HAP-1 (cell line): ENCODE results near the gene PLCG2.

Experiments used
- DNase-seq, 2 experiments: peaks; one replicate each; pipeline ENCODE4 v3.0.0-alpha.2; 2016 to 2020; ENCODE audit warnings: low spot score in 2 of 2
- H3K27me3 ChIP-seq: fragments of 250-450 bp; sonication (Bioruptor Pico); 2 replicates; pipeline ENCODE4 v1.5.1; 2020; ENCODE audit warnings: low read depth, mild to moderate bottlenecking, moderate library complexity
- H3K36me3 ChIP-seq: fragments of 250-450 bp; sonication (Bioruptor Pico); replicated peaks from 2 replicates; pipeline ENCODE4 v1.5.1; 2020; ENCODE audit warnings: mild to moderate bottlenecking
- H3K4me1 ChIP-seq: fragments of 250-450 bp; sonication (Bioruptor Pico); 2 replicates; pipeline ENCODE4 v1.5.1; 2020; ENCODE audit warnings: mild to moderate bottlenecking
- H3K4me3 ChIP-seq: fragments of 250-450 bp; sonication (Bioruptor Pico); 2 replicates; pipeline ENCODE4 v1.5.1; 2020; ENCODE audit warnings: mild to moderate bottlenecking, moderate library complexity
- H3K9me3 ChIP-seq: fragments of 250-450 bp; sonication (Bioruptor Pico); 2 replicates; pipeline ENCODE4 v1.5.1; 2020; ENCODE audit warnings: mild to moderate bottlenecking, moderate library complexity
- in situ Hi-C: fragments of 300-500 bp; cut with MboI; formaldehyde crosslinking; loops from 3 replicates; pipeline ENCODE4 v1.14.3; 2020; ENCODE audit warnings: low sequenced_read_pairs, inconsistent platforms, mixed read lengths

The PLCG2 gene

DNA sequence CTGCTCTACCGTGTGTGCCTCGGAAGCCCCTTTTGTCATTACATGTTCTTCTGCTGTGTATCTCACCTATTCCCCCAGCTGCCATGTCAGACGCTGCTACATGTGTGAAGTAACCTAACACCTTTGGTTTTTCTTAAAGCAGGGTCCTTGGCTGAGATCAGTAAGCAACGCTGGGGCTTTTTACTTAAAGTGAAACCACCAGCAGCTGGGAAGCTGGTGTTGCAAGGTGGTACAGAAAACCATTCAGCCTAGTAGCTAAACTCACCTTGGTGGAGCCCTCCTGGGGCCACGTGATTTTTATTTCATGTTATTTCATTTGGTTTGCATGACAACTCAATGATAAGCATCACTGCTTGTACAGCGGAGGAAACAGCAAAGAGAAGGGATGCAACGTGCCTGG is 62.6 kb downstream of the PLCG2 start:
- H3K36me3 ChIP-seq: no peaks in the 10 kb centered on the region
- no peak for DNase-seq
- no peak overlapping the region for H3K4me3 ChIP-seq
- no peaks in the 10 kb centered on the region for H3K9me3 ChIP-seq
- in situ Hi-C loops: no loop called here
- H3K27me3 ChIP-seq: no peaks in the 10 kb centered on the region
- H3K4me1 ChIP-seq: no peaks in the 10 kb centered on the region

DNA sequence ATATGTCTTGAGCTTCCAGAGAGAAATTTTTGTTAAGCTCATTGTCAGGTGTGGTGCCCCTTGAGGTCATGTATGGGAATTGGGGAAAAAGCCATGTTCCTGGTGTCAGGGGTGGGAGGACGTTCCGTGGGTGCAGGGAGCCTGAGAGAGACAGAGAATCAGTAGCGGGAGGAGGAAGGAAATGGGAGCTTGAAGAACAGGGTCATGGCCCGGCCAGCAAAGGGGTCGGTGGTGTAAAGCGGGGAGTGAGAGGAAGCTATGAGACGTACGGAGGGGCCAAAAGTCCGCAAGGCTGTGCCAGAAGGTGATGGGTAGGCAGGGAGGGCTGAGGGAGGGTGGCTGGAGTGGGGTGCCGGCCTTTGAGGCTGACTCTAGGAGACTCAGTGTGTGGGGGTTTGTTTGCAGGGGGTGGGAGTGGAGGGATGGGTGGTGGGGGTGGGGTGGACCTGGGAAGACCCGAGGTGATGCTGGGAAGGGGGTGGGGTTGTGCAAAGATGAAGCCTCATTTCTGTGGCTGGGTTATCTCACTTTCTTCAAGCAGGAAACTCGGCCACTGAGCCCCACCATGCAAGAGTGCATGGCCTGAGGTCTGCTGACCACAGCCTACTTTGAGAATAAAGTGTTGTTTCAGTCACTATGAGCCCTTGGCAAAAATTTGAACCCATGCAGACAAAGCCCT is 63.6 kb downstream of the PLCG2 start:
- H3K4me1 ChIP-seq: no peaks in the 10 kb centered on the region
- no peaks in the 10 kb centered on the region for H3K36me3 ChIP-seq
- DNase-seq: no peak
- in situ Hi-C loops: no loop called here
- no peaks in the 10 kb centered on the region for H3K9me3 ChIP-seq
- H3K27me3 ChIP-seq: no peaks in the 10 kb centered on the region
- H3K4me3 ChIP-seq: no peak overlapping the region

DNA sequence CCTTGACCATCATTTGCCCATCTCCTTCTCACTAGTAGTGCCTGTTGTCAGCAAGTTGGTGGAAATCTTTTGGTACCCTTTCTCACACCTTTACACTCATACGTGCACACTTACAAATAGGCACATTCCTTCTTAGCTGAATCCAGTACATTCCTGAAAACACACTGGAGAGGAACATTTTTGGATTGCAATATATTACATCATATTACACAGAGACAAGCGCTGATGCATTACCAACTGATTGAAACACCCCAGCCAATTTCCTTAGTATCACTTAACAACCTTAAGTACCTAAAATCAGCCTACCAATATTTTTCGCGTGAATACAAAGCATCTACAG is 64.1 kb downstream of the PLCG2 start:
- no peak for DNase-seq
- no peak overlapping the region for H3K4me3 ChIP-seq
- H3K4me1 ChIP-seq: no peaks in the 10 kb centered on the region
- no peaks in the 10 kb centered on the region for H3K9me3 ChIP-seq
- H3K36me3 ChIP-seq: no peaks in the 10 kb centered on the region
- in situ Hi-C loops: no loop called here
- H3K27me3 ChIP-seq: no peaks in the 10 kb centered on the region

DNA sequence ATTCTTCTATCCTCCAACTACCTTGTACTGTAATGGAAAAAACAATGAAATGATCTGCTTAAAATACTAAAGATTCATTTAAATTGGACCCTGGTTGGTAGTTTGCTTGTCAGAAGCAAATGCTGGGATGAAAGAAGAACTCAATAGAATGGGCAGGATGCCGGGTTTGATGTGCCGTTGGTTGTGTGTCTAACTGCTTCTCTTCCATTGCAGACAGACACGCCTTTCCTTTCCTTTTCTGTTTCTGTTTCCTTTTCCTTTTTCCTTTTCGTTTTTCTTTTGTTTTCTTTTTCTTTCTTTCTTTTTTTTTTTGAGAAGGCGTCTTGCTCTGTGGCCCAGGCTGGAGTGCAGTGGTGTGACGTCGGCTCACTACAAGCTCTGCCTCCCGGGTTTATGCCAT is 64.6 kb downstream of the PLCG2 start:
- H3K9me3 ChIP-seq: no peaks in the 10 kb centered on the region
- H3K4me1 ChIP-seq: no peaks in the 10 kb centered on the region
- no peaks in the 10 kb centered on the region for H3K36me3 ChIP-seq
- no peaks in the 10 kb centered on the region for H3K27me3 ChIP-seq
- in situ Hi-C loops: no loop called here
- DNase-seq: no peak
- H3K4me3 ChIP-seq: no peak overlapping the region

DNA sequence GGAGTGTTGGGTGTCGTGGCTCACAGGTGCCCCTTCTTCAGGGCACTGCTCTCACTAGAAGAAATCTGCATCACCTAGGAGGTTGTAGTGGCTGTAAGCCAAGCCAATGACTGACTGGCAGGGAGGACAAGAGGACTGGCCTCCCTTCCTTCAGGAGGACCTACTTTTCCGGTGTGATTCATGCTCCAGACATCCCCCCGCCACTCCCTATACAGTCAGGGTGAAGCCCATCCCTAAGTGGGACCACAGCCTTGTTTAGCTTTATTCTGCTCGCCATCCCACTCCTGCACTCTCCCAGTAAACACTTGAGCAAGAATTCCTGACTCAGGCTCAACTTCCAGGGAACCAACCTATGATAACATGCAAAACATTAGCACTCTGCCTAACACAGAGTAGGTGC is 67.0 kb downstream of the PLCG2 start:
- Histone ChIP-seq H3K4me1 (no peaks in the 10 kb centered on the region), H3K4me3 (no peak overlapping the region), H3K27me3 (no peaks in the 10 kb centered on the region), H3K9me3 (no peaks in the 10 kb centered on the region), H3K36me3 (no peaks in the 10 kb centered on the region)
- no peak for DNase-seq
- in situ Hi-C loops: no loop called here

DNA sequence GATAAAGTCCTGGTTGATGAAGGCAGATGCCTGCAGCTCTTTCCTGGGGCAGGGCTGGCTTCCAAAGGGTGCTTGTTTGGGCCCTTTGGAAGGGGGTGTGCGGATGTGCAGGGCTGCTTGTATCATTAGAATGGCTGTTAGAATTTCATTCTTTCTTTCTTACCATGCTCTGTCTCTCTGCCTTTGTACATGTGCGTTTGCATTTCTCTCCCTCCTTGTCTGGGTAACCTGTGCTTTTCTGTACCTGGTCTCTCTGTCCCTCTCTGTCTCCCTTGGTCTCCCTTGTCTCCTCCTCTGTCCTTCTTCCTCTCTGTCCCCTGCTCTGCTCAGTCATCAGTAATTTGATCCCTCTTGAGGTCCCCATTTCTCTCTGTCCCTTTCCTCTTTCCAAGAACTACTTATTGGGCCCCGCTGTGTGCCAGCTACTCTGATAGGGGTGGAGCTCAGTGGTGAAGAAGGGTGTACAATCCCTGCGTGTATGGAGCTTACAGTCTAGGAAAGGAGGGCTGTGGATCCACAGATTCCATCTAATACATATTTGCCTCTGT is 69.3 kb downstream of the PLCG2 start:
- Histone ChIP-seq H3K4me3 (no peak overlapping the region), H3K36me3 (no peaks in the 10 kb centered on the region), H3K27me3 (no peaks in the 10 kb centered on the region), H3K9me3 (no peaks in the 10 kb centered on the region), H3K4me1 (no peaks in the 10 kb centered on the region)
- in situ Hi-C loops: no loop called here
- DNase-seq: no peak

DNA sequence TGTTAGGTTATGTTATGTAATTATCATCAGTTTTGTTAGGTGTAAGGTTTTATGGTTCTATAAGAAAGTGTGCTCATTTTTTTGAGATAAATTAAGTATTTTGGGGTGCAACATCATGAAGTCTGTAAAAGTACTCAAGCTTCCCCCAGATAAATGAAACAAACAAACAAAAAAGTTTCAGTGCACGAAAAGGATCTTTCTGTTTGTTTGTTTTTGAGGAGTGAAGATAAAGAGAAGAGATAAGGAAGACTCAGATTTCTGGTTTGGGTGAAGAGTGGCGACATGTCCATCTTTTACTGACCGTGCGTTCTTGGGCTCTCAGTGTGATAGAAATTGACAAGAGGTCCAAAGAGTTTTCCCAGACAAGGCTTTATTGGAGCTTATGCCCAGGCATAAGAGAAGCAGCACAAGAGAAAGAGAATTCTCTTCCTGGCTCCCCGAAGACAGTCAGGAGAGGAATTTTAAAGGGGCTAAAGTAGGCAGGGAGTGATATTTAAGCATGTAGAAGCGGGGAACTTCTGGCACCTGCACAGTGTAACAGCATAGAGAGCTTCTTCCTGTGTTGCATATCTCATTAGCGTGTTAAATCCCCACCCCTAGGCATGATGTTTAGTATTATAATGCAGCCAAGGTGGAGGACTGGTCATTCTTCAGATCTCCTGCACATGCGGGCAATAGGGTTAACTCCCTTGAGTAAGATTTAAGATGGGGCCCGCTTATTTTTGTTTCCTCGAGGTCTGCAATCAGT is 71.3 kb downstream of the PLCG2 start:
- Histone ChIP-seq H3K27me3 (no peaks in the 10 kb centered on the region), H3K9me3 (no peaks in the 10 kb centered on the region), H3K36me3 (no peaks in the 10 kb centered on the region), H3K4me3 (no peak overlapping the region), H3K4me1 (no peaks in the 10 kb centered on the region)
- in situ Hi-C loops: no loop called here
- DNase-seq: no peak

DNA sequence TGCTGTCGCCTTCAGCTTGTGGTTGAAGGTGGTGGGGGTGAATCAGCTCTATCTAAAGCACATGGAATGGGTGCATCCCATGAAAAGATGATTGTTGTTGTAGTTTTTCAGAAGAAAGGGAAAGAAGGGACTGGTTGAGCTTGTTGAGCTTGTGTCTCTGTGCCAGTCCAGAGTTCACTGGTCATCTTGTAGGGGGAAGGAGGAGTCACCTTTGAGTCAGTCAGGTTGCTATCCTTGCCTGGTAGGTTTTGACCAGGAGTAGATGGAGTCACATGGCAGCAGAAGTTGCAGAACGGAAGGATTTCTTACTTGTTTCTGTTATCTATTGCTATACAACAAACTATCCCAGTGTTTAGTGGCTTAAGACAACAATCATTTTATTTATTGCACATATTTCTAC is 73.3 kb downstream of the PLCG2 start:
- Histone ChIP-seq H3K36me3 (no peaks in the 10 kb centered on the region), H3K27me3 (no peaks in the 10 kb centered on the region)
- in situ Hi-C loops: no loop called here

DNA sequence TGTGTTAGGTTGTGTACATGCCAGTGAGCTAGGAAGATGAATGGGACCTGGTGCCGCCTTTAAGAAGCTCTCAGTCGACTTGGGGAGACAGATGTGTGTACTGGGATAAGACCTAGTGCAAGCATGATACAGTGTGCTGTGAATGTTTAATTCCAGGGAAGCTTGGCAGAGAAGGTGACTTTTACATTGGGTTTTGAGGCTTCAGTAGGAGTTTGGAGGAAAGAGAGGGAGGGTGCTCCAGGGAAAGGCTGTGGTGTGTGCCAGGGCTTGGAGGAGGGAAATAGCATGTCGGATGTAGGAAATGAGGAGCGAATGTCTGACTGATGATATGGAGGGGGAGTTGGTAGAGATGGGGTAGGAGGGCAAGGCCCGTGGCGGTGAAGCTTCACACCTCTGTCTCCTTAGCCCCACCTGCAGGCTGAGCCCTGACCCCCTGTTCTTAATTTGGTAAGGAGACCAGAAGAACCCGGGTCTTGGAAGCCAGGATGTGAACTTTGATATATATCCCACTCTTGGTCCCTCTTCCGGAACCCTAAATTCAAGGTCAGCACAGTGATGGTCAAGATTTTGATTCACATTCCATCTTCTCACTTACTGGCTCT is 76.6 kb downstream of the PLCG2 start:
- Histone ChIP-seq H3K36me3 (no peaks in the 10 kb centered on the region), H3K4me1 (no peaks in the 10 kb centered on the region), H3K27me3 (no peaks in the 10 kb centered on the region), H3K4me3 (no peak overlapping the region), H3K9me3 (no peaks in the 10 kb centered on the region)
- in situ Hi-C loops: no loop called here
- DNase-seq: no peak

More for the DNA sequence above, 73.3 kb downstream of the PLCG2 start:
- DNase-seq: no peak
- Histone ChIP-seq H3K4me3 (no peak overlapping the region), H3K9me3 (no peaks in the 10 kb centered on the region), H3K4me1 (no peaks in the 10 kb centered on the region)

DNA sequence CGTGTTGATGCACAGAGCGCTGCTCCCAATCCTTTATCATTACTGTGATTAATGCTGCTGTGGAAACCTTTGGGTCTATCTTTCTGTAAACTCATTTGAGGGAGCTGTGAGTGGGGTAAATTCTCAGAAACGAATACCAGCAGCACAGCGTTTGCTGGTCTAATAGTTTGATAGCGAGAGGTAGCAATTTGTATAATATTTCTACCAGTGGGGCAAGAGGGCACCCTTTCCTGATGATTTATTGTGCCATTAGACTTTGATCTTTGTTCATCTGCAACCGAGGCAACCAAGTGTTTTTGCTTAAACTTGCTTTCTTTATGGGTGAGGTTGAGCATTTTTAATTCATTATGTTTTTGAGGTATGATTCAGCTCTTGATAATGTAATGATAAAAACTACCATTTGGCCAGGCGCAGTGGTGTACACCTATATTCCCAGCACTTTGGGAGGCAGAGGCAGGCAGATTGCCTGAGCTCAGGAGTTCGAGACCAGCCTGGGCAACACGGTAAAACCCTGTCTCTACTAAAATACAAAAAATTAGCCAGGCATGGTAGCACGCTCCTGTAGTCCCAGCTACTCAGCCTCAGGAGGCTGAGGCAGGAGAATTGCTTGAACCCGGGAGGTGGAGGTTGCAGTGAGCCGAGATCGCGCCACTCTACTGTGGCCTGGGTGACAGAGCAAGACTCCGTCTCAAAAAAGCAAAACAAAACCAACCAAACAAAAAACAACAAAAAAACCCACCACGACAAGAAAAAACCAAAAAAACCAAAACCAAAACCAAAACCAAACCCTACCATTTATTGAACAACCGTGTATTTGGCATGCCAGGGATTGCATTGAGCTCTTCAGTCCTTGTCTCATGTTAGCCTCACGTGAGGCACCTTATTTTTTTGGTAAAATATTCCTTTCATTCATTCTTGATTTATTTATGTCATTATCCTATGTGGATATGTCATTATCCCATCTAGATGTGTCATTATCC is 81.5 kb downstream of the PLCG2 start:
- no peaks in the 10 kb centered on the region for H3K36me3 ChIP-seq
- H3K27me3 ChIP-seq: no peaks in the 10 kb centered on the region
- no peak for DNase-seq
- in situ Hi-C loops: no loop called here
- H3K4me1 ChIP-seq: no peaks in the 10 kb centered on the region
- H3K4me3 ChIP-seq: no peak overlapping the region
- no peaks in the 10 kb centered on the region for H3K9me3 ChIP-seq

DNA sequence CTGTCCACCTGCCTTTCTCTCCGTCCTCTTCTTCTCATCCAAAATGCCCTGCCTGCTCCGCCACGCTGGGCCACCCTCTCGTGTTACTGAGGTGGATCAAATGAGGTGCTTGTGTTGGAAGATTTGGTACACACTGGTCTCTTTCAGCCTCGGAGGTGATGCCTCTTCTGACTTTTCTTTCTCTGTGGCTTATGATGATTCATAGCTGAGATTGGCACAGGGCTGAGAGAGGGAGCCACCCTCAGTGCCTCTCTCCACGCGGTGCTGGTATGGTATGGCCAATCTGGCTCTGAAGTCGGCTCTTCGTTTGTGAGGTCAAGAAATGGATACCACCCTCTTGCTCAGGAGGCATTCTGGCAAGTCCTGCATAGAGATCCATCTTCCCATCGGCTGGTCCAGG is 82.4 kb downstream of the PLCG2 start:
- no peaks in the 10 kb centered on the region for H3K27me3 ChIP-seq
- H3K4me1 ChIP-seq: no peaks in the 10 kb centered on the region
- H3K4me3 ChIP-seq: no peak overlapping the region
- no peak for DNase-seq
- no peaks in the 10 kb centered on the region for H3K9me3 ChIP-seq
- H3K36me3 ChIP-seq: no peaks in the 10 kb centered on the region
- in situ Hi-C loops: no loop called here

DNA sequence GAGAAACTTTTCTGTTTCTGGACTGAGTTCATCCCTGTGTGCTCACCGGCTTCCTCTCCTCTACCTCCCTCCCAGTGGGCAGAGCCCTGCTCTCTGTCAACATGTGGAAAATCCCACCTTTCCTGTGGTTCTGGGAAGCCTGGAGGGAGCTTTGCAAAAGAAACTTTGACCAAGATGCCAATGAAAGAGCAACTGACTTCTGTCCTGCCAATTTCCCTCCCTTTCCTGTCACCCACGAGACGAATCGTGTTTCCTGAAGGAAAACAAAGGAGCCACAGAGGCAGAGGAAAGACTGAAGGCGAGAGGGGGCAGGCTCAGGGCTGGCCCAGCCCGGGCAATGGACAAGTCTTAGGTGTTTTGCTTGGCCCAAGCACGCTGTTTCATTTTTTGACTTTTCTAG is 82.8 kb downstream of the PLCG2 start:
- Histone ChIP-seq H3K4me1 (no peaks in the 10 kb centered on the region), H3K36me3 (no peaks in the 10 kb centered on the region), H3K27me3 (no peaks in the 10 kb centered on the region), H3K4me3 (no peak overlapping the region), H3K9me3 (no peaks in the 10 kb centered on the region)
- no peak for DNase-seq
- in situ Hi-C loops: no loop called here

DNA sequence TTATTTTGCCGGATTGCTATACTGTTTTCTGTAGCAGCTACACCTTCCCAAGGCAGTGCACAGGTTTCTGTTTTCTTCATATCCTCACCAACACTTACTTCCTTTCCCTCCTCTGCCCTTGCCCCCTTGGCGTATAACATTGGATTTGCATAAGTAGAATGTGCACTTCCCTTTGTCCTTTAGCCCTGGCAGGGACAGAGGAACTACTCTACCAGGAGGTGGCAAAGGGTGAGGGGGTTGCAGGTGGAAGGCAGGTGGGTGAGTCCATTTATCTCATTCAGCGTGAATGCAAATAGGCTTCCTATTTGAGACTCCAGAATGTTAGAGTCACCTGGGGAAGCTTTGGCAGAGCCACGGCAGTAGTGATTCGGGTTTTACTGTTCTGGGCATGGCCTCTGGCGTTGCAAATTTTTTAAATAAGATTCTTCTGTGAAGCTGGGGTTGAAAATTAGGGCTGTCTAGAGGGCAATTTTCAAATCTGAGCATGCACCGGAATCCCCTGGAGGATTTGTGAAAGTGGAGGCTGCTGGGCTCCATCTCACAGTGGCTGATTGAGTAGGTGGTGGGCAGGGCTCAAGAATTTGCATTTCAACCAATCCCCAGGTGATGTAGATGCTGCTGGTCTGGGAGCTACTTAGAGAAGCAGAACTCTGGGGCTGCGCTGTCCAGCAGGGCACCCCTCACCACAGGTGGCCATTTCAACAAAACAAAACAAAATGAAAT is 84.7 kb downstream of the PLCG2 start:
- DNase-seq: no peak
- no peak overlapping the region for H3K4me3 ChIP-seq
- H3K9me3 ChIP-seq: no peaks in the 10 kb centered on the region
- no peaks in the 10 kb centered on the region for H3K4me1 ChIP-seq
- no peaks in the 10 kb centered on the region for H3K27me3 ChIP-seq
- in situ Hi-C loops: no loop called here
- H3K36me3 ChIP-seq: no peaks in the 10 kb centered on the region
